GM18526 (cell line): ENCODE results near the gene SIN3A.

Experiments
- POLR2A ChIP-seq: IDR thresholded peaks from 3 replicates; pipeline ENCODE4 v1.6.1; 2011; ENCODE audit not compliant: insufficient read length; ENCODE audit errors: extremely low read depth

Gene SIN3A

GRCh38 chr15:75327005-75327404 is 124.5 kb downstream of the SIN3A start:
- TF ChIP-seq POLR2A = no peak

- TF ChIP-seq POLR2A = no peak
These were observed 125.6 kb downstream of the SIN3A start for GRCh38 chr15:75325922-75326321.

GRCh38 chr15:75321711-75322110 is 129.8 kb downstream of the SIN3A start:
- no peak for TF ChIP-seq POLR2A
